HEK293 (cell line): ENCODE data around the gene GNAI2.

Source experiments
- AEBP2 ChIP-seq: fragments of 450-650 bp; formaldehyde crosslinking; IDR thresholded peaks from 2 replicates; pipeline ENCODE4 v1.5.1; 2016; ENCODE audit warnings: missing biosample characterization, missing genetic modification characterization, borderline replicate concordance
- FEZF1 ChIP-seq: fragments of 450-650 bp; formaldehyde crosslinking; IDR thresholded peaks from 2 replicates; pipeline ENCODE4 v1.5.1; 2016; ENCODE audit warnings: missing biosample characterization, missing genetic modification characterization
- GFI1B ChIP-seq: fragments of 450-650 bp; formaldehyde crosslinking; IDR thresholded peaks from 2 replicates; pipeline ENCODE4 v1.5.1; 2016; ENCODE audit warnings: missing biosample characterization, missing genetic modification characterization
- GLI2 ChIP-seq: fragments of 450-650 bp; formaldehyde crosslinking; IDR thresholded peaks from 2 replicates; pipeline ENCODE4; 2017; ENCODE audit warnings: missing biosample characterization, missing genetic modification characterization, low read depth, borderline replicate concordance
- KLF7 ChIP-seq: fragments of 450-650 bp; formaldehyde crosslinking; IDR thresholded peaks from 2 replicates; pipeline ENCODE4 v1.5.1; 2016; ENCODE audit warnings: missing biosample characterization, missing genetic modification characterization, borderline replicate concordance
- OSR2 ChIP-seq: fragments of 450-650 bp; formaldehyde crosslinking; IDR thresholded peaks from 2 replicates; pipeline ENCODE4 v1.5.1; 2016; ENCODE audit warnings: missing biosample characterization, missing genetic modification characterization
- REST ChIP-seq: fragments of 450-650 bp; formaldehyde crosslinking; IDR thresholded peaks from 2 replicates; pipeline ENCODE4 v1.5.1; 2016; ENCODE audit warnings: missing biosample characterization, missing genetic modification characterization
- SCRT1 ChIP-seq: fragments of 450-650 bp; formaldehyde crosslinking; IDR thresholded peaks from 2 replicates; pipeline ENCODE4 v1.5.1; 2016; ENCODE audit warnings: missing biosample characterization, missing genetic modification characterization, borderline replicate concordance
- SETDB1 ChIP-seq: IDR thresholded peaks from one replicate; pipeline ENCODE4 v1.6.1; 2017; ENCODE audit warnings: mild to moderate bottlenecking, low read length, moderate library complexity, mixed read lengths; ENCODE audit not compliant: insufficient read length
- SP3 ChIP-seq: fragments of 450-650 bp; formaldehyde crosslinking; IDR thresholded peaks from 2 replicates; pipeline ENCODE4 v1.5.1; 2016; ENCODE audit warnings: missing biosample characterization, missing genetic modification characterization
- ZBTB20 ChIP-seq: fragments of 450-650 bp; formaldehyde crosslinking; IDR thresholded peaks from 2 replicates; pipeline ENCODE4 v1.5.1; 2016; ENCODE audit warnings: missing biosample characterization, missing genetic modification characterization
- ZBTB44 ChIP-seq: fragments of 450-650 bp; IDR thresholded peaks from 2 replicates; pipeline ENCODE4 v1.5.1; 2018; ENCODE audit warnings: missing biosample characterization, mild to moderate bottlenecking, missing genetic modification characterization
- ZBTB48 ChIP-seq: fragments of 450-650 bp; formaldehyde crosslinking; IDR thresholded peaks from 2 replicates; pipeline ENCODE4 v1.5.1; 2016; ENCODE audit warnings: missing biosample characterization, missing genetic modification characterization
- ZFHX2 ChIP-seq: fragments of 450-650 bp; formaldehyde crosslinking; conservative IDR thresholded peaks from 2 replicates; pipeline ENCODE4 v1.5.1; 2016; ENCODE audit warnings: missing biosample characterization, missing genetic modification characterization
- ZNF133 ChIP-seq: fragments of 450-650 bp; formaldehyde crosslinking; IDR thresholded peaks from 2 replicates; pipeline ENCODE4 v1.5.1; 2016; ENCODE audit warnings: missing biosample characterization, missing genetic modification characterization
- ZNF148 ChIP-seq: fragments of 450-650 bp; formaldehyde crosslinking; IDR thresholded peaks from 2 replicates; pipeline ENCODE4 v1.5.0; 2017; ENCODE audit warnings: missing biosample characterization, missing genetic modification characterization, borderline replicate concordance
- ZNF157 ChIP-seq: fragments of 450-650 bp; formaldehyde crosslinking; IDR thresholded peaks from 2 replicates; pipeline ENCODE4 v1.5.1; 2016; ENCODE audit warnings: missing biosample characterization, missing genetic modification characterization
- ZNF302 ChIP-seq: fragments of 450-650 bp; formaldehyde crosslinking; IDR thresholded peaks from 2 replicates; pipeline ENCODE4 v1.5.1; 2016; ENCODE audit warnings: missing biosample characterization, missing genetic modification characterization, low read depth
- ZNF324 ChIP-seq: fragments of 450-650 bp; formaldehyde crosslinking; IDR thresholded peaks from 2 replicates; pipeline ENCODE4 v1.5.1; 2016; ENCODE audit warnings: missing biosample characterization, missing genetic modification characterization
- ZNF416 ChIP-seq: fragments of 450-650 bp; formaldehyde crosslinking; IDR thresholded peaks from 2 replicates; pipeline ENCODE4 v1.5.1; 2016; ENCODE audit warnings: missing biosample characterization, missing genetic modification characterization
- ZNF529 ChIP-seq: fragments of 450-650 bp; formaldehyde crosslinking; IDR thresholded peaks from 2 replicates; pipeline ENCODE4 v1.5.1; 2017; ENCODE audit warnings: missing genetic modification characterization, missing biosample characterization; ENCODE audit not compliant: insufficient replicate concordance
- ZNF548 ChIP-seq: fragments of 450-650 bp; formaldehyde crosslinking; IDR thresholded peaks from 2 replicates; pipeline ENCODE4 v1.5.1; 2016; ENCODE audit warnings: missing biosample characterization, missing genetic modification characterization
- ZNF560 ChIP-seq: fragments of 450-650 bp; formaldehyde crosslinking; IDR thresholded peaks from 2 replicates; pipeline ENCODE4 v1.5.1; 2017; ENCODE audit warnings: missing biosample characterization, missing genetic modification characterization, borderline replicate concordance
- ZNF645 ChIP-seq: fragments of 450-650 bp; formaldehyde crosslinking; IDR thresholded peaks from 2 replicates; pipeline ENCODE4; 2016; ENCODE audit warnings: missing biosample characterization, missing genetic modification characterization
- ZNF660 ChIP-seq: fragments of 450-650 bp; IDR thresholded peaks from 2 replicates; pipeline ENCODE4 v1.5.1; 2018; ENCODE audit warnings: missing biosample characterization, mild to moderate bottlenecking, missing genetic modification characterization
- ZNF677 ChIP-seq: fragments of 450-650 bp; IDR thresholded peaks from 2 replicates; pipeline ENCODE4 v1.5.0; 2018; ENCODE audit warnings: missing biosample characterization, mild to moderate bottlenecking, missing genetic modification characterization, moderate library complexity
- ZNF76 ChIP-seq: fragments of 450-650 bp; formaldehyde crosslinking; IDR thresholded peaks from 2 replicates; pipeline ENCODE4; 2016; ENCODE audit warnings: low read depth, missing biosample characterization, missing genetic modification characterization, borderline replicate concordance

GNAI2 gene

GRCh38 chr3:50298836-50299637 is 63.0 kb downstream of the GNAI2 start, which contains the start of the genes HYAL3 and NAA80 (continued):
- TF ChIP-seq ZNF645 (tag by site-specific recombination) (no peak), ZNF560 (no peak), ZNF416 (tag by site-specific recombination) (no peak), REST (no peak), FEZF1 (0 out of 2 replicates have a peak, but pooled peaks have one; percentile 38), ZNF677 (tag by site-specific recombination) (no peak), ZNF76 (tag by site-specific recombination) (peak; percentile 57; the same call in 1 of the 2 replicates), ZBTB48 (tag by site-specific recombination) (0 out of 2 replicates have a peak, but pooled peaks have one; percentile 60), SCRT1 (tag by site-specific recombination) (no peak), SP3 (tag by site-specific recombination) (peak; percentile 79), SETDB1 (no peak), OSR2 (tag by site-specific recombination) (no peak), ZNF133 (peak; percentile 60; the same call in 1 of the 2 replicates), GLI2 (tag by site-specific recombination) (no peak), KLF7 (tag by site-specific recombination) (peak; percentile 87), ZBTB44 (tag by site-specific recombination) (no peak), ZNF157 (tag by site-specific recombination) (no peak), AEBP2 (tag by site-specific recombination) (no peak), GFI1B (no peak), ZNF660 (no peak), ZNF324 (tag by site-specific recombination) (peak; percentile 77; the same call in 1 of the 2 replicates), ZNF529 (tag by site-specific recombination) (no peak), ZBTB20 (tag by site-specific recombination) (peak; percentile 71), ZFHX2 (tag by site-specific recombination) (0 out of 2 replicates have a peak, but pooled peaks have one; percentile 8), ZNF148 (tag by site-specific recombination) (no peak), ZNF302 (tag by site-specific recombination) (no peak), ZNF548 (tag by site-specific recombination) (no peak)
